Thoracic aorta (tissue), 2 donors: ENCODE measurements around the gene TGFB3. TPM values are rescaled to one million over a fixed set of nuclear protein-coding genes. Genes with fewer than 3 reads are reported as not detected.
"Not testable (repeated sequence)": the region's sequence is repeated elsewhere in the genome, so short reads cannot be mapped to it uniquely, and the experiment has no call there.

Experiments used
- ATAC-seq: fragments of 150-250 bp; one replicate; pipeline ENCODE4 v1.8.0; 2017; ENCODE audit warnings: low read depth; ENCODE audit not compliant: insufficient number of reproducible peaks, low FRiP score
- DNase-seq: peaks from one replicate; pipeline ENCODE4 v3.0.0-alpha.2; 2020; ENCODE audit warnings: low spot score
- H3K27ac ChIP-seq, 2 donors: fragments of 200-600 bp; sonication (generic); 1 replicate in 1 of 2; 2 replicates in 1 of 2; pipeline ENCODE4 v1.5.1; 2016; ENCODE audit warnings: mild to moderate bottlenecking in 2 of 2, moderate library complexity in 2 of 2
- H3K27me3 ChIP-seq: fragments of 200-600 bp; sonication (generic); replicated peaks from 2 replicates; pipeline ENCODE4 v1.6.0; 2016; ENCODE audit warnings: mild to moderate bottlenecking; ENCODE audit not compliant: insufficient read depth
- H3K36me3 ChIP-seq: fragments of 200-600 bp; sonication (generic); one replicate; pipeline ENCODE4 v1.5.1; 2016
- H3K4me1 ChIP-seq, 2 donors: fragments of 200-600 bp; sonication (generic); 1 replicate in 1 of 2; 2 replicates in 1 of 2; pipeline versions ENCODE4 v1.5.1 to v1.6.0; 2016; ENCODE audit warnings: low read depth in 2 of 2, mild to moderate bottlenecking in 1 of 2; ENCODE audit not compliant: control insufficient read depth in 1 of 2
- H3K4me3 ChIP-seq: fragments of 200-600 bp; sonication (generic); 2 replicates; pipeline ENCODE4 v1.5.1; 2016; ENCODE audit warnings: mild to moderate bottlenecking
- H3K9me3 ChIP-seq: fragments of 200-600 bp; sonication (generic); 2 replicates; pipeline ENCODE4 v1.5.1; 2016
- total RNA-seq, 2 donors: library from RNA; depleted of rRNA; stranded (reverse); fragments of >200 nt; gene quantifications; one replicate each; pipeline versions ENCODE4 v1.1.0 to v1.2.3, GENCODE V29; 2016
- TF ChIP-seq, protein P1 (sequence below): fragments of 200-600 bp; sonication (generic); IDR thresholded peaks from one replicate; pipeline ENCODE4 v1.5.1; 2019; ENCODE audit warnings: antibody characterized with exemption

Gene TGFB3
- total RNA-seq, 2 donors from 2014 or later = 46.4 to 67.1 TPM

GRCh38 chr14:75928690-75929181 lies 53.1 kb downstream of the TGFB3 start:
- no peaks in the 10 kb centered on the region for H3K36me3 ChIP-seq
- no peaks in the 10 kb centered on the region for H3K4me1 ChIP-seq
- no peak overlapping the region for H3K4me3 ChIP-seq
- ATAC-seq (no peak), DNase-seq (no peak)
- H3K27me3 ChIP-seq = no peaks in the 10 kb centered on the region
- no peak overlapping the region for H3K27ac ChIP-seq
- TF ChIP-seq, protein P1, sequence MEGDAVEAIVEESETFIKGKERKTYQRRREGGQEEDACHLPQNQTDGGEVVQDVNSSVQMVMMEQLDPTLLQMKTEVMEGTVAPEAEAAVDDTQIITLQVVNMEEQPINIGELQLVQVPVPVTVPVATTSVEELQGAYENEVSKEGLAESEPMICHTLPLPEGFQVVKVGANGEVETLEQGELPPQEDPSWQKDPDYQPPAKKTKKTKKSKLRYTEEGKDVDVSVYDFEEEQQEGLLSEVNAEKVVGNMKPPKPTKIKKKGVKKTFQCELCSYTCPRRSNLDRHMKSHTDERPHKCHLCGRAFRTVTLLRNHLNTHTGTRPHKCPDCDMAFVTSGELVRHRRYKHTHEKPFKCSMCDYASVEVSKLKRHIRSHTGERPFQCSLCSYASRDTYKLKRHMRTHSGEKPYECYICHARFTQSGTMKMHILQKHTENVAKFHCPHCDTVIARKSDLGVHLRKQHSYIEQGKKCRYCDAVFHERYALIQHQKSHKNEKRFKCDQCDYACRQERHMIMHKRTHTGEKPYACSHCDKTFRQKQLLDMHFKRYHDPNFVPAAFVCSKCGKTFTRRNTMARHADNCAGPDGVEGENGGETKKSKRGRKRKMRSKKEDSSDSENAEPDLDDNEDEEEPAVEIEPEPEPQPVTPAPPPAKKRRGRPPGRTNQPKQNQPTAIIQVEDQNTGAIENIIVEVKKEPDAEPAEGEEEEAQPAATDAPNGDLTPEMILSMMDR = no peak
- no peaks in the 10 kb centered on the region for H3K9me3 ChIP-seq

DNA sequence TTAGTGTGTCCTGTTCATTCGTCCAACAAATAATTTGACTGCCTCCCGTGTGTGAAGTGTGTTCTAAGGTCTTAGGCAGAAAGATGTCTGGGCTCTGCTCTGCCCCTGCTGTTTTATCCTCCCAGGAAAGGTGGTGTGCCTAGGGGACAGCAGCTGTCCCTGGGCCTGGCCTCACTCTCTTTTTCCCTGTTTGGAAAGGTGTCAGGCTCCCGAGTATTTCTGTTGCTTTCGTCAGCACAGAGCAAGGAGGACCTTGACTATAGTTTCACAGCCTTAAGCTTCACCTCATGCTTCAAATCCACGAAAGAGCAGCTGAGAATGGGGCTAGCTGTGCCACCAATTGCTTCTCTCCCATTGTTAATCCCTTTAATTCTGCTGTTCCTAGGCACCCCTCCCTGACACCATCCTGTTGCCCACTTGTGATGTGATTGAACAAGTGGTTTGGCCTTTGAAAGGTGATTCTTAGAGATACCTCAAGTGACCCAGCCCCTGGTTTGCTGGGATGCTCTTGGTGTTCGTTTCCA lies 54.2 kb downstream of the TGFB3 start:
- DNase-seq (no peak), ATAC-seq (no peak)
- TF ChIP-seq, protein P1 = no peak
- Histone ChIP-seq H3K4me1 (no peaks in the 10 kb centered on the region), H3K27me3 (no peaks in the 10 kb centered on the region), H3K27ac (no peak overlapping the region), H3K4me3 (no peak overlapping the region), H3K9me3 (no peaks in the 10 kb centered on the region), H3K36me3 (no peaks in the 10 kb centered on the region)

- ATAC-seq (no peak), DNase-seq (no peak)
- TF ChIP-seq, protein P1 = no peak
- Histone ChIP-seq H3K4me3 (no peak overlapping the region), H3K9me3 (no peaks in the 10 kb centered on the region), H3K27me3 (no peaks in the 10 kb centered on the region), H3K4me1 (no peaks in the 10 kb centered on the region), H3K27ac (no peak overlapping the region), H3K36me3 (no peaks in the 10 kb centered on the region)
Measured at GRCh38 chr14:75926431-75927115, 55.2 kb downstream of the TGFB3 start.

GRCh38 chr14:75925141-75925840 lies 56.5 kb downstream of the TGFB3 start:
- H3K4me1 ChIP-seq, H3K27ac ChIP-seq, ATAC-seq, H3K9me3 ChIP-seq, H3K36me3 ChIP-seq, DNase-seq, H3K4me3 ChIP-seq, H3K27me3 ChIP-seq: not testable (repeated sequence)

- ATAC-seq = not testable (repeated sequence)
Measured at GRCh38 chr14:75920421-75920820, 61.4 kb downstream of the TGFB3 start.

GRCh38 chr14:75917946-75918335 lies 63.9 kb downstream of the TGFB3 start:
- H3K4me1 ChIP-seq = no peaks in the 10 kb centered on the region
- TF ChIP-seq, protein P1 = no peak
- no peaks in the 10 kb centered on the region for H3K27me3 ChIP-seq
- no peak overlapping the region for H3K27ac ChIP-seq
- no peak overlapping the region for H3K4me3 ChIP-seq
- no peak for DNase-seq
- no peak for ATAC-seq
- H3K36me3 ChIP-seq = no peaks in the 10 kb centered on the region
- H3K9me3 ChIP-seq = no peaks in the 10 kb centered on the region

More at GRCh38 chr14:75920421-75920820, 61.4 kb downstream of the TGFB3 start:
- not testable (repeated sequence) for H3K27ac ChIP-seq, H3K4me1 ChIP-seq, H3K36me3 ChIP-seq, DNase-seq, H3K9me3 ChIP-seq, H3K4me3 ChIP-seq, H3K27me3 ChIP-seq
